ENCODE results near the gene HGFAC. TPM values are rescaled to one million over a fixed set of nuclear protein-coding genes. Genes with fewer than 3 reads are reported as not detected.

HGFAC gene
- total RNA-seq, 2 experiments from 2014 or later = not detected

DNA sequence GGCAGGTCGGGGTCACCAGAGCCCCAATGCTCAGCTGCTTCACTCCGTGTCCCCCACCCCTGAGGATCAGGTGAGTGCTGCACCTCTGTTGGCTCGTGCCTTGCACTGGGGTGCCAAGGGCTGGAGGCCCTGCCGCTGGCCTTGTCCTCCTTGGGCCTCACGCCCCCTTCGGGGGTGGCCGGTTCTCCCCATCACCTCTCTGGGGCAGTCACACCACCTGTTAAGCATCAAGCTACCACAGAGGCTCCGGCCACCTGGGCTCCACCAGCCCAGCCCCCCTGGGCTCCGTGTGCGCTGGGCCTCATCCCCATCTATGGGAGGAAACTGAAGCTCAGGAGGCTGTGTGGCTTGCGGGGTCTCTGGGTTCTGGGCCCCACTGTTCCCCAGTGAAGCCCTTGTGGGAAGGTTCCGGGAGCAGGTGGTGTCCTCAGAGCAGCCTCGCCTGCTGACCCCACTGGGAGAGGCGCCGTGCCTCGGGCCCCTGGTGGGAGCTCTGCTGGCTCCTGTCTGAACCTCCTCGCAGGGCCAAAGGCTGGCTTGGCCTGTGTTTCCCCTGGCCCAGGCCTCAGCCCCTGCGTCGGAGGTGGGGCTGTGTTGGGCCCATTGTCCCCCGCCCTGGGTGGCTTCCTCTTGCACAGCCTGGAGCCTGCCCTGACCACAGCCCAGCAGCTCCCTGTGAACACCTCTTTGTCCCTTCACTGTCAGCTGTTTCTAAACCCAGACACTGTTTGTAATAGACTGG, 52.1 kb downstream of the HGFAC start:
- POLR2A ChIA-PET = no interaction called here
- CTCF ChIA-PET = interaction anchor here (1.1 kb wide), 1 partner anchor 13 kb away, joined by 5 read pairs; no protein-coding TSS in a partner anchor
- no peaks in the 10 kb centered on the region for H3K36me3 Mint-ChIP-seq (ENCODE audit: low read depth)
- intact Hi-C loops (cut with DNase I, micrococcal nuclease) = no loop called here
- DNase-seq = no peak
- no peaks in the 10 kb centered on the region for H3K9me3 Mint-ChIP-seq (ENCODE audit: low read depth)
- no peak overlapping the region for H3K27ac Mint-ChIP-seq
- ATAC-seq = no peak
- H3K4me3 Mint-ChIP-seq = no peak overlapping the region
- H3K27me3 Mint-ChIP-seq = peaks cover 19% of the 10 kb centered on the region
- no peaks in the 10 kb centered on the region for H3K4me1 Mint-ChIP-seq

DNA sequence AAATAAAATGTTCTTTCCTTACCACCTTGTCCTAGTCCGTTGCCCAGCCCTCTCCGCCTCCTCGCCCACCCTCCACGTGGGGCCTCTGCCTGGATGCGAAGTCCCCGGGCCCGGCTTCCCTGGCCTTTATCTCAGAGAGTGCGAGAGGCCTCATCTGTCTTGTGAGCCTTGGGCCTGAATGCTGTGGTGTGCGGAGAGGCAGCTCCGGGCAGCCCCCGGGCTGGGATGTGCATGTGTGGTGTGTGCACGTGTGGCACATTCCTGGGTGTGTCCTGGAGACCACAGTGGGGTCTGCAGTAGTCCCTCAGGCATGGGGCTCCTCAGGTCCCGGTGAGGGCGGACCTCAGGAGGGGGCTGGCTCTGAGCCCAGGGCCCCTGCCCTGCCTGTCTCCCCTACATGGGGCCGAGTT, 52.7 kb downstream of the HGFAC start:
- H3K4me1 Mint-ChIP-seq = no peaks in the 10 kb centered on the region
- ChIA-PET CTCF (interaction anchor here (1.1 kb wide), 1 partner anchor 13 kb away, joined by 5 read pairs; no protein-coding TSS in a partner anchor), POLR2A (no interaction called here)
- no peaks in the 10 kb centered on the region for H3K9me3 Mint-ChIP-seq (ENCODE audit: low read depth)
- H3K36me3 Mint-ChIP-seq (ENCODE audit: low read depth) = no peaks in the 10 kb centered on the region
- no peak overlapping the region for H3K27ac Mint-ChIP-seq
- H3K4me3 Mint-ChIP-seq = no peak overlapping the region
- peaks cover 19% of the 10 kb centered on the region for H3K27me3 Mint-ChIP-seq
- intact Hi-C loops (cut with DNase I, micrococcal nuclease) = no loop called here
- DNase-seq (no peak), ATAC-seq (no peak)

- Mint-ChIP-seq H3K27ac (no peak overlapping the region), H3K9me3 (ENCODE audit: low read depth) (no peaks in the 10 kb centered on the region), H3K36me3 (ENCODE audit: low read depth) (no peaks in the 10 kb centered on the region), H3K4me1 (no peaks in the 10 kb centered on the region), H3K4me3 (no peak overlapping the region), H3K27me3 (peaks cover 16% of the 10 kb centered on the region)
- intact Hi-C loops (cut with DNase I, micrococcal nuclease) = no loop called here
- ChIA-PET CTCF (no interaction called here), POLR2A (no interaction called here)
- ATAC-seq (no peak), DNase-seq (no peak)
These were observed 53.6 kb downstream of the HGFAC start for GRCh38 chr4:3495204-3495975.

DNA sequence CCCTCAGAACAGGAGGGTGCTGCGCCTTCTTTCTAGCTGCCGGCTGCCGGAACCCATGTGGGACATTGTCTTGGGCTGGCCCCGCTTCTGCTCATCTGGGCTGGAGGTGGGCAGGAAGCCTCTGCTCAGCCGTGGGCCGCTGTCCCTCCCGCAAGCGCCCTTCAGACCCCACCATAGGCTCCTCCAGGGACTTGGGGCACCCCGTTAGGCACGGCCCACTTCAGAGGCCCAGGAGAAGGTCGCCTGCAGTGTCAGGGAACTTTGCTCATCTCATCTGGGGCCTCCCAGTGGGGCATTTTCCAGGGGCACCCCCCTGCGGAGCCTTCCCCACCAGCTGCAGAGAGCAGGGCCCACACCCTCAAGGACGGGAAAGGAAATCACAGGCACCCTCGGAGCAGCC, 54.3 kb downstream of the HGFAC start:
- intact Hi-C loops (cut with DNase I, micrococcal nuclease) = no loop called here
- ATAC-seq (no peak), DNase-seq (no peak)
- no peak overlapping the region for H3K27ac Mint-ChIP-seq
- ChIA-PET POLR2A (no interaction called here), CTCF (no interaction called here)
- H3K4me3 Mint-ChIP-seq = no peak overlapping the region
- H3K27me3 Mint-ChIP-seq = peaks cover 13% of the 10 kb centered on the region
- H3K36me3 Mint-ChIP-seq (ENCODE audit: low read depth) = no peaks in the 10 kb centered on the region
- no peaks in the 10 kb centered on the region for H3K4me1 Mint-ChIP-seq
- no peaks in the 10 kb centered on the region for H3K9me3 Mint-ChIP-seq (ENCODE audit: low read depth)

GRCh38 chr4:3497095-3497494, 55.3 kb downstream of the HGFAC start:
- no peak for ATAC-seq
- POLR2A ChIA-PET = no interaction called here
- CTCF ChIA-PET = no interaction called here
- no peak overlapping the region for H3K27ac Mint-ChIP-seq
- H3K36me3 Mint-ChIP-seq (ENCODE audit: low read depth) = no peaks in the 10 kb centered on the region
- H3K4me3 Mint-ChIP-seq = no peak overlapping the region
- intact Hi-C loops (cut with DNase I, micrococcal nuclease) = no loop called here
- H3K4me1 Mint-ChIP-seq = no peaks in the 10 kb centered on the region
- no peaks in the 10 kb centered on the region for H3K9me3 Mint-ChIP-seq (ENCODE audit: low read depth)
- DNase-seq = no peak
- peaks cover 5% of the 10 kb centered on the region for H3K27me3 Mint-ChIP-seq

DNA sequence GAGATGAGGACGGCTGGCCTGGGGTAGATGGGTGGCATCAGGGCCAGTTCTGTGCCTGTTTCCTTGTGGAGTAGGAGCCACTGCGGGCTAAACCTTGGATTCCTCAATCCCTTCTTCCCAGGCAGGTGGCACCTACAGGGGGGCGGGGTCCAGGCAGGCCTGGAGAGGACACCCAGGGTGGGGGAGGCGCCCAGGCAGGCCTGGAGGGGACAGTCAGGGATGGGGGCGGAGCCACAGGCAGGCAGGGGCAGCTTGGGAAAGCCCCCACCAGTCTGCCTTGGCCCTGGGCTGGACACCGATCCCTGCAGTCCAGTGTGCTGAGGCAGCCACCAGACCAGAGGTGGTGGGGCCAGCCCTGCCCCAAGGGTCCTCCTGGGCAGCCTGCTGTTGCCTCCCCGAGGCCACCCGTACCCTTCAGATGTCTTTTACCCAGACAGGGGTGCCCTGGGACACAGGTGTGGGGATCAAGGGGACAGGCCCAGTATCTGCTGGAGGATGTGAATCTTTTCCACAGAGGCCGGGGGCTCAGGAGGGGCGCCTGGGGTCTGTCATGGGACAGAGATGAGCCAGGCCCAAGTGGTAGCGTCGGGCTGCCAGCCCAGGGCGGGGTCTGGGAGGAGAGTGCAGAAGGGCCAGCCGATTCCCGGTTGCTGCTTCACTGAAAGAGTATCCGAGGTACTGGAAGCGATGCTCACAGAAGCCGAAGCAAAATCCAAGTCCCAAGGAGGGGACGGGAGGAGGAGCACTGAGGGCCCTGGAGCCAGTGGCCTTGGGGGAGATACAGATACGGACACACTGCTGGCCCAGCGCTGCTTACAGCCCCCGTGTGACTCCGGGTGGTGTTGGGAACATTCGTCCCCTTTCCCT, 56.0 kb downstream of the HGFAC start:
- Mint-ChIP-seq H3K27me3 (peaks cover 2% of the 10 kb centered on the region), H3K36me3 (ENCODE audit: low read depth) (no peaks in the 10 kb centered on the region), H3K4me3 (no peak overlapping the region), H3K27ac (no peak overlapping the region), H3K9me3 (ENCODE audit: low read depth) (no peaks in the 10 kb centered on the region), H3K4me1 (no peaks in the 10 kb centered on the region)
- ATAC-seq = no peak
- no peak for DNase-seq
- intact Hi-C loops (cut with DNase I, micrococcal nuclease) = no loop called here
- ChIA-PET CTCF (no interaction called here), POLR2A (no interaction called here)

- H3K27ac Mint-ChIP-seq = no peak overlapping the region
- ATAC-seq (no peak), DNase-seq (no peak)
- peaks cover 1% of the 10 kb centered on the region for H3K36me3 Mint-ChIP-seq (ENCODE audit: low read depth)
- intact Hi-C loops (cut with DNase I, micrococcal nuclease) = no loop called here
- peaks cover 2% of the 10 kb centered on the region for H3K27me3 Mint-ChIP-seq
- ChIA-PET POLR2A (no interaction called here), CTCF (no interaction called here)
- peaks cover 2% of the 10 kb centered on the region for H3K4me1 Mint-ChIP-seq
- no peaks in the 10 kb centered on the region for H3K9me3 Mint-ChIP-seq (ENCODE audit: low read depth)
- H3K4me3 Mint-ChIP-seq = no peak overlapping the region
These were observed 56.6 kb downstream of the HGFAC start for GRCh38 chr4:3498407-3498806.

Other genes with a start within 250 kb of the HGFAC start
- gene MSANTD1, start 192.8 kb upstream of the HGFAC start, total RNA-seq = under 1 TPM; 0.46 to 0.69 TPM
- gene RGS12, start 148.9 kb upstream of the HGFAC start, total RNA-seq = 1 to 10 TPM; 8.0 to 9.4 TPM
- gene DOK7, start 21.3 kb downstream of the HGFAC start, total RNA-seq = not detected
- gene LRPAP1, start 90.5 kb downstream of the HGFAC start, total RNA-seq = 10 to 100 TPM; 50.8 to 53.4 TPM

Data from activated CD4-positive, alpha-beta T cell treated with anti-CD3 and anti-CD28 coated beads for 36 hours (primary cell).